ENCODE data around the gene ARSI.

Gene ARSI

DNA sequence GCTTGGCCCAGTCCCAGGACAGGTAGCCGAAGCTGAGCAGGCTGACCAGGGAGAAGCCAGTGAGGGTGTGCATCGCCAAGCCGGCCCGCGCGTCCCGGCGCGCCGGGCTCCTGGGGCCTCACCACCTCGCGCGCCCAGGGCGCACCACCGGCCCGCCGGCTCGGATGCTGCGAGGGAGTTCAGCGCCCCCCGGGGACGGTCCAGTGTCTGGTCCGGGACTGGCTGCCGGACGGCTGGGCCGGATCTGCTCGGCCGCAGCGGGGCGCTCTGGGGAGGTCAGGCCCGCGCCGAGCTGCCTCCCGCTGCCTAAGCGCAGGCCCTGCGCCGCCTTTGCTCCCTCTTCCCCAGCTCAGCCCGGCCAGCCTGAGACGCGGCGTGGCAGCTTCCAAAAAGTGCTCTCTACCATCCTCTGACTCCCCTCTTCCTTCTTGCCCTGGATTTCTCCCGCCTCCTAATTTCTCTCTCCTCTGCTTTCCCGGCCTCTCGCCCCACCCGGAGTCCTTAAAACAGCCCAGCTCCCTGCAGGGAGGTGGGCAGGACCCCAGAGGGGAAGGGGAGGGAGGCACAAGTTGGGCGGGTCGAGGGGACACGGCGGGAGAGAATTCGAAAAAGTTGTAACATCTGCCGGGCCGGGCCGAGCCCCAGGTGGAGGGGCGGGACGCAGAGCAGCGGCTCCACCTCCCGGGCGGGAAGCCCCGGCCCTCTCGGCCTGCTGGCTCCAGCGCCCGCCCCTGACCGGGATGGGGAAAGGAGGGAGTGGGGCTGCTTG, at the start of gene ARSI:
Gene ARSI (minus strand): TSS at position 605 of the 769 bp plus-strand sequence. CDS start 532 bp downstream, at position 73.
- no peak for DNase-seq

DNA sequence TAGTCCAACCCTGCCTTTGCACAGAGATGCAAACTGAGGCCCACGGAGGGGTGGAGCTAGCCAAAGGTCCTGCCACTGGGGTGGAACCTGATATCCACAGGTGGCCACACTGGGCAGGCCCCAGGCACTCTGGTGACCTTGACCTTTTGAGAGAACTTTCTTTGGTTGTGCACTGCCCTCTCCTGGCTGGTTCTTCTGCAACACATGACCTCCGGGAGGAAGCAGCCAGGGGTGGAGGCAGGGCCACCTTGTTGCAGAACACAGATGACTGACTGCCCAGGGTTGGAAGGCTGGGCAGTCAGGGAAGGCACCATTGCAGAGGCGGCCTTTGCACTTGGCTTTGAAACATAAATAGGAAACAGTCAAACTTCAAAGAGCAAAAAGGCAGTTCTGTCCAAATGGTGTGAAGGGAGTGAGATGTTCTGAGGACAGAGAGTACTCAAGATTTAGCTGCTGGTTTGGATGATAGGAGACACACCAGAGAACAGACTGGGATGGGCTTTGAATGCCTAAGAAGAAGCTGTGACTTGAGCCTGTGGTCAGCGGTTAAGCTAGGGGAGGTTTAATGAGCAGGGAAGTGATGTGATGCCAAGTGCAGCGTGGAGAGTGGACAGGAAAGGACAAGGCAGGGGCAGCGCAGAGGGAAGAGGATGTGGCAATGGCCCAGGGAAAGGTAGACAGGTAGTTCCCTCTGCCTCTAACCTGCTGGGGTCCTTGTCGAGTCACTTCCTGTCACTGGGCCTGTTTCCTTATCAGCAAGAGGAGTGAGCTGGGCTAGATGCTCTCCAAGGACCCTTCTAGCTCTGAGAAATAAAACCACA, 48.0 kb upstream of the ARSI start:
- peak; percentile 28 for DNase-seq

DNA sequence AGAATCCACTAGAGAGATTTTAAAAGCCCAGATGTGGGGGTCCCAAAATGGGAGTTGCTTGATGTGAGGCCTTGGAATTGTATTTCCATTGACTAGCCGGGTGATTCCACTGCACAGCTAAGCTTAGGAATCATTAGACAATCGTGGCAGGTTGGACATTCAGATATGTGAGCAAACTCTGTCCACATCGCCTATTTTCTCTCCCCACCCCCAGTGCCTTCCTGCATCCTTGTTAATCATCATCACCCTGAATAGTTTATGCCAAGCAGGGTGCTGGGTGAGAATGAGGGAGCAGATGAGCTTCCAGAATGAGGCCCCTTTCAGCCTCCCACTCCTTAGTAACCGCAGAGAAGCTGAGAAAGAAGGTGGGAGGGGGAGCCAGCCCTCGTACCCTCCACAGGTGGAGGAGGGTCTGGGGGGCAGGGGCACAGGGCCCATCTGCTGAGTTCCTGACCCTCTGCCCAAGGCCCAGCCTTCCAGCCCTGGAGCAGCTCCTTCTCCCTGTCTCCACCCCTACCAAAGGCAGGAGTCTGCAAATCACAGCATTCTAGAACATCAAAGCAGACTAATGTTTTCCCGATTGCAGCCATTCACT, 47.1 kb upstream of the ARSI start:
- no peak for DNase-seq

DNA sequence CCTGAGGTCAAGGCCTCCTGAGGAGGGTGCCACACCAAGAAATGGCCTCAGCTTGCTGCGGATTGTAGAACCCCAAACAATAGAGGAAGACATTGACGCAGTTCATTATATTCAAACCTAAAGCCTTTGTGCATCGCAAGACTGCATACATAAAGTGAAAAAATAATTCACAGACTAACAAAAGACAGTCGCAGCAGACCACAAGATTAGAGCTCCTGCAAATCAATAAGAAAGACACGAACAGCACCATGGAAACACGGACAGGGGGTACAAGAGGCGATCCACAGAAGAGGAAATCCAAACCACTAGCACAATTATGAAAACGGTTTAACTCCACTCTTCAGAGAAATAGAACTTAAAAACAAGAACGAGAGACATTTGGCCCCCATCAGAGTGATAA, 44.7 kb upstream of the ARSI start:
- no peak for DNase-seq

DNA sequence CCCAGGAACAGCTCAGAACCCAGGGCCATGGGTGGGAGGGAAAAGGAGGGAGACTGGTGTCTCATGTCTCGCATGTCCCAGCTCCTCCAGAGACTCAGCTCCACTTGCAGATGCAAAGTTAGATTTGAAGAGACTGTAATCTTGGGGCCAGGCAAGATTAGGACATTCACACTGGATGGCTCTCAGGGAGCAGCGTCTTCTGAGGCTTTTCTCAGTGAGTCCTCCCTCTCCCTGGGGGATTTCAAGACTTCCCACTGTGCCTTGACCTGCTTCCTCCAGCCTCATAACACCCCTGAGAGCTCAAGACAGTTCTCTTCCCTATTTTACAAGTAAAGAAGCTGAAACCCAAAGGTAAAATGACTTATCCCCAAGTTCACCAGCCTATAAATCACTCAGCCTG, 44.3 kb upstream of the ARSI start:
- DNase-seq, result no peak

DNA sequence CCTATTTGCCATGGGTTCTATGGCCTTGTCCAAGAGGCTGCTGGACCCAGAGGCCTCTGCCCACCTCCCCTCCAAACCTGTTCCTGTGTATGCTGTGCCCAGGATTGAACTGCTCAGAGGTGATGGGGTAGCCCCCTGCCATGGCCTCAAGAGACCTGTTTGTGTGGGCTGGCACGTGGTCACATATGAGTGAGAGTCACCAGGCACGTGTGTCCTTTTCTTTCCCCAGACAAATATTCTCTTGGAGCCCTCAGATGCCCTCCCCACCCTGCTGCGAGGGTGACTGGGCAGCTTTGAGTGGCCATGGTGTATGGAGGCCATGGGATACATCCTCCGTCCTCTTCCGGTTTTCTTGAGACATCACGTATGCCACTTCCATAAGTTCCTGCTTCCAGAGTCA, 43.9 kb upstream of the ARSI start:
- DNase-seq, result no peak

DNA sequence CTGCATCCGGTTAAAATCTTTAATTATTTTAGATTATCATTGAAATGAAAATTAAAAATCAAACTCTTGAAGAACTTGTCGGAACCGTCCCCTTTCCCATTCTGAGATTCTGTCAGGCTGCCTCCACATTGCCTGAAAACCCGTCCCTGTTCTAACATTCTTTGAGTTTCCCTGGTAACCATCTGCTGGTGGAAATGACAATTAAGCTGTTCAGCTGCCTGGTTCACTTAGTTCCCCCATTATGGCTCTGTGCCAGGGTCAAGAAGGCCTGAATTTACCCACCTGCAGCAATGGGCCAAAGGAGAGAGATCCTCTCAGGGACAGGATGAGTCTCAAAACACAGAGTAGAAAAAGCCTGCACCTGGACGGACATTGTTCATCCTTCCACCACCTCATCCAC, 43.0 kb upstream of the ARSI start:
- no peak for DNase-seq

DNA sequence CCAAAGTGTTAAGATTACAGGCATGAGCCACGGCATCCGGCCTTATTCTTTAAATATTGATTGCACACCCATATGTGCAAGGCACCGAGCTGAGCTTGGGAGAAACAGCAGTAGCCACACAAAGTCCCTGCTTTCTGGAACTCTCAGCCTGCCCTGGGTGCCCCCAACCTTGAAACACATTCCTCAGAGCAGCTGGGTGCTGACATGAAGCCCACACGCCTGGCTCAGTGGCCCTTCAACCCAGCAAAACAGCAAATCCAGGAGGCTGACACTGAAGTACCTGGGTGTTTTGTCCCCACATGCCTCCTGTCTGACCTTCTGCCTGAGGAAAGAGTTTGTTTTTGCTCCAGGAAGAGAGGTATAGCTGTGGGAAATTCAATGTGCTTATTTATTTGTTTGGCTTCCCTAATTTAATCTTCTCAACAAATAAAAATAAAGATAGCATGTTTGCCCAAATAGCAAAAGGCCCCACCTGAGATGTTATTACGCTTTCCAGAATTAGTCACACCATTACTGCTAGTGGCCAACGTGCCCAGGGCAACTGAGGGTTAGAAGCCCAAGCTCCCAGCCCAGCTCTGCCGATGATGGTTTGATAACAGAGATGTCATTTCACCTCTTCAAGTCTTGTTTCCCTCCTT, 41.4 kb upstream of the ARSI start:
- DNase-seq, result no peak

DNA sequence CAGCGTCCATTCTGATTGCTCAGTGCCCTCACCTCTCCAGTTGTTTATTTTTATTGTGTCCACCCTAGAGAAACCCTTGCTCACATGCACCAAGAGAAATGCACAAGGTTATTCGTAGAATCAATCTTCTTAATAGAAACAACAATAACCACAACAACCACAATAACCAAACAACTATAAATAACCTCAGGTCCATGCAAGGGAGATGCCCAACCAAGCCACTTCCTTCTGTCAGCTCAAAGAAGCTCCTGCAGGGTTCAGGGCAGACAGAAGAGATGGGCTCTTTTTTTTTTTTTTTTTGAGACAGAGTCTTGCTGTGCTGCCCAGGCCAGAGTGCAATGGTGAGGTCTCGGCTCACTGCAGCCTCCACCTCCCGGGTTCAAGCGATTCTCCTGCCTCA, 39.9 kb upstream of the ARSI start:
- DNase-seq, result no peak

DNA sequence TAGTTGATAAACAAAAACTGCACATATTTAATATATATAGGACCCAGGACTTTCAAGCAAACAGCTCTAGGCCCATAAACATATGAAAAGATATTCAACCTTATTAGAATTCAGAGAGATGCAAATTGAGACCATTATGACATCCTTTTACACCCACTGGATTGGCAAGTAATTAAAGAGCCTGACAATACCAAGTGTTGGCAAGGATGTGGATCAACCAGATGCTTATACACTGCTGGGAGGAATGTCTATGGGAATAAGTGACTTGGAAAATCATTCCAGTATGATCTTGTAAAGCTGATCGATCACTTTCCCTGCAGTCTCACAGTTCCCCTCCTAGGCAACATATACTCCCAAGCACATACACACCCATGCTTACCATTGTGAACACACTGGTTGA, 39.3 kb upstream of the ARSI start:
- DNase-seq, result no peak

DNA sequence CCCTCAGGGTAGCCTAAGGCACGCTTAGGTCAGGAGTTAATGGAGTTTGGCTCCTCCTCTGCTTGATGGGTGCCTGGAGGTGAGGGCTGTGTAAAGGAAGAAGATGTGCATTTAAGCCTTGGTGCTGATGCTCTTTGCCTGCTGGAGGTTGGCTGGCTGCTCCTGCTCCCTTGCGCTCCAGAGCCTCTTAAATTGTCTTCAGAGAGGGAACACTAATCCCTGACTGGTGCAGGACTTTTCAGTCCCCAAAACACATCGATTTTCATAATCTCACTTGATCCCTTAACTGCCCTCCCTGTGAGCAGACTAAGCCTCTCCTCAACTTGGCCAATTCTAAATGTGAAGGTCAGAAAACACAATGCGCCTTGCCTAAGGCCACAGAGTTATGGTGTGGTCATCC, 38.6 kb upstream of the ARSI start:
- no peak for DNase-seq

DNA sequence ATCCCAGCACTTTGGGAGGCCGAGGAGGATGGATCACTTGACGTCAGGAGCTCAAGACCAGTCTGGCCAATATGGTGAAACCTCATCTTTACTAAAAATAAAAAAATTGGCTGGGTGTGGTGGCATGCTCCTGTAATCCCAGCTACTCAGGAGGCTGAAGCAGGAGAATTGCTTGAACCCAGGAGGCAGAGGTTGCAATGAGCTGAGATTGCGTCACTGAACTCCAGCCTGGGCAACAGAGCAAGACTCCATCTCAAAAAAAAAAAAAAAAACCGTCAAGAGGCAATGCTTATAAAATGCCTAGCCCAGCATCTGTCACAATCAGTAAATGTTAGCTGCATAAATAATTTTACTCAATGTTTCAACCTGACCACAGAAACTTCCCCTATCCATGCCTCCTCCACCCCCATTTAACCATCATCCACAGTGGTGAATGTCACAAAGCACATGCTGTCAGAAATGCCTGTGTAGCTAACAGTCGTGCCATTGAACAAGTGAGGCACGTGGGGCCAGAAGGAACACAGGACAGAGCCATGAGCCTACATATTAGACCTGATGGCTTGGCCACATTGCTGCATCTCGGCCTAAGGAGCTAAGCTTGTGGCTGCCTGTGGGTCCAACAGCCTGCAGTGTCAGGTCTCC, 38.0 kb upstream of the ARSI start:
- DNase-seq, result no peak

DNA sequence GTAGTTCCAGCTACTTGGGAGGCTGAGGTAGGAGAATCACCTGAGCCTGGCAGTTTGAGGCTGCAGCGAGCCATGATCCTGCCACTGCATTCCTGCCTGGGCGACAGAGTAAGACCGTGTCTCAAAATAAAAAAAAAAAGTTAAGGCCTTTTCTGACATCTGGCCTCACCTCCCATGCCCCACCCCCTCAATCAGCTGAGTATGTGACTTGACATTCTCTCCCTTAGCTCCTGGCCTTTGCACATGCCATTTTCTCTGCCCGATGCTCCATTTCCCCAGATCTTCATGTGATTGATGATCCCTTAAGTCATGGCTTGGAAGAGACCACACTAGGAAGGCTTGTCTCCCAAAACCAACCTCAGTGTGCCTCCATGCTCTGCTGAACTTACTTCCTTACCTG, 37.1 kb upstream of the ARSI start:
- no peak for DNase-seq

DNA sequence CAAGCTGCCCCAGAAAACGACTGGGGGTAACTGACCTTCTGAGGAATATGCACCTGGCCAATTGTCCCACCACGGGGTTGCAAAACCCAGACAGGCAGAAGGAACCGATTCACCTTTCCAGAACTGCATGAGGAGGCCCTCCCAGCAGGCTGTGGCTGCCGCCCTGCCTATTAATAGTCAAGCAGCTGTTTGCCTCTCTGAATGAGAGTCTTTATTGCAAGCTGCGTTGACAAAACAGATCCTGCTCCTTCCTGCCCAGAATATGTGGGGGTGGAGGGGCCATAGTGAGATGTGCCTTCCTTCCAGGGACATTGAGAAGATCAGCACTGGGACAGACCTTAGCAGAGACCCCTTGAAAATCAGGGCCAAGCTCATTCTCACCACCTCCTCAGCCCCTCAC, 36.5 kb upstream of the ARSI start:
- no peak for DNase-seq

DNA sequence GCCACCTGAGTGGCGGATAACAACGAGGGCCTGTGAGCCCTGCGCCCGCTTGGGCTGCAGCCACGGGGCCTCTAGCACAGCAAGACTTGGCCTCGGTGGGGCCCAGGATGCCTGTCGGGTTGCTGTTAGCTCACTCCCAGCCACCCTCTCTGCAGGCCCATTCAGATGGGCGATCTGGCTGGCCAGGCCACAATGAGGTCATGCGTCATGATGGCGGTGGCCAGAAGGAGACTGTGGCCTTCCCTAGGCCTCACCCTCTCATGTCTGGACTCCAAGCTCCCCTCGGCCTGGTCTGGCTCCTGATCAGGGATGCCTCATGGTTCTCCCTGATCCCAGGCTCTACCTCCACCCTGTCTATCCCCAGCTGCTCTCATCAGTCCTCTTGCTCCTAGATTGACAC, 35.8 kb upstream of the ARSI start:
- no peak for DNase-seq

DNA sequence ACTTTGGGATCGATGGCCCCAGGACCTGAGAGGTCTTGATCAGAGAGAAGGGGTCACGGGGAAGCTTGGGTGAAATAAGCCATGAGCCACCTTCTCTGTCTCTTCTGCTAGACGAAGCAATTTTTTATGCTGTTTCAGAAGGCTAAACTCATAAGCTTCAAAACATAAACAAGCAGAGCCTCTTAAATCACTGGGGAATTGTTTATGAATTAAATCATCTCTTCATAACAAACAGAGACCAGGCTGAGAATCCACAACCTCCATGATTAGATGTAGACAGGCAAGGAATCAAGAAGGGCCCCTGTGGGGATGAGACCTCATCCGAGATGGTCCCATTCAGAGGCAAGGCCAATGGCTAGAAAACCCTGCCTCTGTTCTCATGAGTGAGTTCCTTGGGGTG, 33.1 kb upstream of the ARSI start:
- DNase-seq, result no peak

DNA sequence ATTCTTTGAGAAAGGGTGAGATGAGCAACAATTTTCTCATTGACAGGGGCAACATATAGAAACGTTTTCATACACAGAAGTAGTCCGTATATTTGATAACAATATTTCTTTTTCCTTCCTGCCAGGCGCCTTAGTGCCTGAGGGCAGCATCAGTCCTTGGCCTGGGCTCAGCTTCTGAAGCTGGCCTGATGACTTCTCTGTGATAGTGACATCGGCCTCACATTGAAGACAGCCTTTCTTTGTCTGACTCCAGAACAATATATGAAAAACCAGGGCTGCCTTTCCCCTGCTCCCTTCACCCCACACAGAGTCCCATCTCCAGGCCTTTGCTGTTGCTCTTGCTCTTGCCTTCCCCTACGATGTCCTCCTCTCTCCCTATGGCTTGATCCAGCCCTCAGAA, 30.7 kb upstream of the ARSI start:
- no peak for DNase-seq

DNA sequence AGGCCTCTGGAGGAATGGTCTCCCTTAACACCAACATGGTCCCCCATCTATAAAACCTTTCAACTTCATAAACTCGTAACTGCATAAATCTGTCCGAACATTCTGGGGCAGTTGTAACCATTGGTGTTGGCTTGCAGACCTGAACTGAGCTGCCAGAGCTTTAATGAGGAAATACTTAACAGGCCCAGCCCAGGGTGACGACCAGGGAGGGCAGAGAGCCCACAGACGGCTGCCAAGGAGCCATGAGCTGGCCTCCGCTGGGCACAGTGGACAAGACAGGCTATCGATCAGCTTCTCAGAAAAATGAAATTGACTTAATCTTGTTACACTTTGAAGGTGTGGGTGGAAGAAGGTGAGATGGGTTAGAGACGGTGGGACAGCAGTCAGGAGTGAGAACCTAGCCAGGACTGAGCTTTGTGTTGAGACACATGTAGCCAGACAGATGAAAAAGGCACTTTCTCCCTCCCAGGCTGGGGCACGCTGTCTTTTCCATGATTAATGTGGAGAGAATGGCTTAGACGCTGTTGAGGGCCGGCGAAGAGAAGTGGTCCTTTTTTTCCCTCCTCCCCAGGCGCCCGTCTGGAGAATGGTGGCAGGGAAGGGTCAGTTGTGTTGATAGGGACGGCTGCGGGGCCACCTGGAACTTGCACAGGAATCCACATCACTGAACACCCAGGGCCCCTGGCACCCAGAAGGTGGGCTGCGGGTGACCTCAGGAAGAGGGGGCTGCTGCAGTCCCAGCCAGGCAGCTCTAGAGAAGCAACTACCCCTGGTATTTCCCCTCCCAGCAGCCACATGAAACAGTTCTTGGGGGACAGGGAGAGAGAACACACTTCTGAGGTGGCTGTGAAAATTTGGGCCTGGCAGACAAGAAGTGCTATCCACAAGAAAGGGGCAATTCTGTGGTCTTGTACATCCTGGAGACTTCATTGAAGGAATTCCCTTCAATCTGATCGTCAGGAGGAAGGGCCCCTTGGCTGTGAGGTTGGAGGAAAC, 27.5 kb upstream of the ARSI start:
- DNase-seq, result no peak

DNA sequence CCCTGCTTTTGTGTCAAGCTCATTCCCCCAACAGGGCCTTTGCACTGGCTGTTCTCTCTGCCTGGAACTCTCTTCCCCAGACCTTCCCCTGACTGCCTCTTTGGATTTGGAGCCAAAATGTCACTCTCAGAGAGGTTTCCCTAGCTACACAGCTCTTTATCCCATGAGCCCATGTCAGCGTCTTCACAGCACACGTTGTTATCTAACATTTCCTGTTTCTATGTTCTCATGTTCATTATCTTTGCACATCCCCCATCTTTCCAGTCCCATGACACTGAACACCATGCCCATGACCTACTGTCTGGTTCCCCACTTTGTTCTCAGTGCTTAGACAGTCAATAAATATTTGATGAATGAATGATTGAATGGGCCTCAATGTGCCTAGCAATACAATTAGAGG, 26.3 kb upstream of the ARSI start:
- DNase-seq, result no peak

DNA sequence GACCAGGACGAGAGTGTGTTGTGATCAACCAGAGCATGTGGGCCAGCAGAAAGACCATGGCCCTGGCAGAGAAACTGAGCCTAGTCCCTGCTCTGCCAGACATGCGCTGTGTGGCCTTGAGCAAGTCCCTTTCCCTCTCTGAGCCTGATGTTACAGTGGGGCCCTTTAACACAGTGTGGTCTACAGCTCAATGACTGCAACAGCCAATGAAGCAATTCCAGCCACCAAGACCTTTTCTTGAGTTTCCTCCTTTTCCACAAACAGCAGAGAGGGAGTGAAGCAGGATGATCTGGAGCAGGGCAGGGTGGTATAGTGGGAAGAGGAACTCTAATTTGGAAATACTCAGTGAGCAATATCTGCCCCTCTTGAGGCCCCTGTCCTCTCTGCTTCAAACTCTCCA, 25.8 kb upstream of the ARSI start:
- DNase-seq, result no peak

DNA sequence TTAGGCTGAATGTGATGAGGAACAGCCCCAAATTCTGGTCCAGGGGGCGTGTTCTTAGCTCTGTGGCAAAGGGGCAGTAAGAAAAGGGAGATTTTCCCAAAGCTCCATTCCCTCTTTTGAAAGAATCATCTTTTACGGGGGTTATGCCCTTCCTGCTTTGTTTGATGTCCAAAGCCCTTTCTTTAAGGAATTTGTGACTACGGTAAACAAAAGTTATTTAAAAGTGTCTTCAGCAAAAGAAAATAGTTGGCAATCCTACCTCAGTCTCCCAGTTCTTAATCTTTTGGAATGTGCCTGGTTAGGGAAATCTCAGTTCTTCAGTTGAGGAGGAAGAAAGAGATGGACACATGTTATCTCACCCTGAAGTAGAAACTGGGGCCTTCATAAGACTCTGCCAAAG, 24.4 kb upstream of the ARSI start:
- no peak for DNase-seq

DNA sequence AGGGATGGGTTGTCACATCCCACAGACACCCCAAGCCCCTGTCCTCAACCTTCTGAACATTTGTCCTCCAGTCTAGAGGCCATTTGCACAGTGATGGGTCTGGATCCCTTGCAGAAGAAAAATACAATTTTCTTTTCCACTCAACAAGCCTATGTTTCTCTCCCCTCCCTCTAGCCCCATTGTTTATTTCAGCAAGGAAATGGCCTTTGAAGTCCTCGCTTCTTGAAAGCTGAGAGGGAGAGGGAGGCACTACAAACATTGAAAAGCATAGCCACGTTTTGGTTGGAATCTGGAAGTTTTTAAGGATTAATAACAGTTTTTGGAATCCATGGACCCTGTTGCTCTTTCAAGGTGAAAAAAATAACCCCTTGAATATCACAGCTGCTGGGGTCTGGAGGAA, 24.0 kb upstream of the ARSI start:
- DNase-seq, result no peak
